Esophagus muscularis mucosa (tissue), 4 donors: ENCODE measurements around the gene STK36.

Experiments used
- EP300 ChIP-seq: sonication (generic); formaldehyde crosslinking; IDR thresholded peaks from one replicate; pipeline ENCODE4 v1.6.1; 2017; ENCODE audit warnings: antibody characterized with exemption
- POLR2A ChIP-seq: fragments of 450-650 bp; IDR thresholded peaks from one replicate; pipeline ENCODE4 v1.6.1; 2017; ENCODE audit warnings: antibody characterized with exemption, moderate library complexity, mild to moderate bottlenecking, low read depth
- POLR2AphosphoS5 ChIP-seq, 2 donors: sonication (generic); formaldehyde crosslinking; IDR thresholded peaks; one replicate each; pipeline ENCODE4 v1.6.1; 2017; ENCODE audit warnings: antibody characterized with exemption in 2 of 2
- TF ChIP-seq, protein P1 (sequence below), 3 experiments: fragments of 200-600 bp in 2 of 3; fragments of 450-650 bp in 1 of 3; sonication (generic) in 2 of 3; IDR thresholded peaks; one replicate each; pipeline ENCODE4 v1.5.1; 2017 to 2019; ENCODE audit warnings: antibody characterized with exemption in 3 of 3, mild to moderate bottlenecking in 2 of 3, moderate library complexity in 1 of 3

DNA sequence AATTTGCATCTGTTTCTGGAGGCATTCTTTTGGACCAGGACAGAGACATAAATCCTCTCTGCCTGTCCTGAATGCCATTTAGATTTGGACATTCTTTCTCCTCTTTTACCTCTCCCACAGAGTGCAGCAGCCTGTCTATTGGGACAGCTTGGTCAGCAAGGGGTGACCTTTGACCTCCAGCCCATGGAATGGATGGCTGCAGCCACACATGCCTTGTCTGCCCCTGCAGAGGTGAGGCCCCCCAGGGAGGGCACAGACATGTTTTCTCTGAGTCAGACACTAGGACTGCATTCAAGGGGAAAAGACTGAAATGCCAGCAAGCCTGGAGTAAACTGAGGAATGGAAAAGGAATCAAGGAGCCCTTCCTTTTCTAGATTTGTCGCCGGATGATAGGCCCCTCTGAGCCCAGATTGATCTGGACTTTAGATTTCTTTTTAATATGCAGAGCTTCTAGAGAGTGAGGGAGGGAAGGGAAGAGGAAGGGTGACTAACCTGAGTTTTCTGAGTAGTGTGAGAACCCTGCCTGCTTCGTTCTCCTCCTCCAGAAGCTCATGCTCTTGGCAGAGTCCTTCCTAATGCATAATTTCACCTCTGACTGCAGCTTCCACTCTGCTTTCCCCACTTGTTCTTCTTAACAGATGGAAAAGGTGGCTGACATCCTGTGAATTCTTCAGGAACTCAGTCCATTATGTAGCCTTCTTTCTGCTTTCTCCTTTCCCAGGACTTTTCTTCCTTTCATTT lies 22.7 kb downstream of the STK36 start:
- TF ChIP-seq, protein P1, sequence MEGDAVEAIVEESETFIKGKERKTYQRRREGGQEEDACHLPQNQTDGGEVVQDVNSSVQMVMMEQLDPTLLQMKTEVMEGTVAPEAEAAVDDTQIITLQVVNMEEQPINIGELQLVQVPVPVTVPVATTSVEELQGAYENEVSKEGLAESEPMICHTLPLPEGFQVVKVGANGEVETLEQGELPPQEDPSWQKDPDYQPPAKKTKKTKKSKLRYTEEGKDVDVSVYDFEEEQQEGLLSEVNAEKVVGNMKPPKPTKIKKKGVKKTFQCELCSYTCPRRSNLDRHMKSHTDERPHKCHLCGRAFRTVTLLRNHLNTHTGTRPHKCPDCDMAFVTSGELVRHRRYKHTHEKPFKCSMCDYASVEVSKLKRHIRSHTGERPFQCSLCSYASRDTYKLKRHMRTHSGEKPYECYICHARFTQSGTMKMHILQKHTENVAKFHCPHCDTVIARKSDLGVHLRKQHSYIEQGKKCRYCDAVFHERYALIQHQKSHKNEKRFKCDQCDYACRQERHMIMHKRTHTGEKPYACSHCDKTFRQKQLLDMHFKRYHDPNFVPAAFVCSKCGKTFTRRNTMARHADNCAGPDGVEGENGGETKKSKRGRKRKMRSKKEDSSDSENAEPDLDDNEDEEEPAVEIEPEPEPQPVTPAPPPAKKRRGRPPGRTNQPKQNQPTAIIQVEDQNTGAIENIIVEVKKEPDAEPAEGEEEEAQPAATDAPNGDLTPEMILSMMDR (IDR thresholded peaks at IDR 0.05) = no peak
- TF ChIP-seq POLR2AphosphoS5 (IDR thresholded peaks at IDR 0.05) (no peak), POLR2A (no peak), EP300 (no peak)
